Retinal pigment epithelial cell (primary cell): ENCODE results near the gene MYCT1.

Experiments
- DNase-seq: peaks from one replicate; pipeline ENCODE4 v3.0.0-alpha.2; 2010; ENCODE audit warnings: low read depth
- H3K4me3 ChIP-seq: 2 replicates; pipeline ENCODE4 v1.5.1; 2011; ENCODE audit warnings: mild to moderate bottlenecking, low read length, control low read depth, moderate library complexity
- CTCF ChIP-seq: conservative IDR thresholded peaks from 2 replicates; pipeline ENCODE4 v1.5.1; 2011; ENCODE audit warnings: low read depth, low read length, control low read depth, inconsistent platforms

MYCT1 gene

GRCh38 chr6:152769993-152770392 is 72.3 kb downstream of the MYCT1 start:
- no peak for DNase-seq
- no peak for TF ChIP-seq CTCF

GRCh38 chr6:152771061-152771687 is 73.5 kb downstream of the MYCT1 start:
- H3K4me3 ChIP-seq = no peak overlapping the region
- no peak for TF ChIP-seq CTCF
- DNase-seq = no peak

More at GRCh38 chr6:152769993-152770392, 72.3 kb downstream of the MYCT1 start:
- no peak overlapping the region for H3K4me3 ChIP-seq
